GM12874 (cell line): ENCODE data around the gene TSPAN32.

Experiments
- CTCF ChIP-seq: IDR thresholded peaks from 2 replicates; pipeline ENCODE4 v1.5.1; 2011; ENCODE audit warnings: low read depth, mild to moderate bottlenecking, control low read depth, low read length, moderate library complexity; ENCODE audit not compliant: insufficient read depth

The TSPAN32 gene

GRCh38 chr11:2325719-2326118, 23.9 kb downstream of the TSPAN32 start:
- TF ChIP-seq CTCF: no peak

- TF ChIP-seq CTCF: no peak
Observed at GRCh38 chr11:2327032-2327431, 25.2 kb downstream of the TSPAN32 start.

- TF ChIP-seq CTCF: no peak
Observed at GRCh38 chr11:2328021-2328420, 26.2 kb downstream of the TSPAN32 start.

GRCh38 chr11:2328656-2329354, 27.0 kb downstream of the TSPAN32 start:
- no peak for TF ChIP-seq CTCF

- TF ChIP-seq CTCF: no peak
Observed at GRCh38 chr11:2329551-2329950, 27.7 kb downstream of the TSPAN32 start.

- TF ChIP-seq CTCF: no peak
Observed at GRCh38 chr11:2330696-2331095, 28.9 kb downstream of the TSPAN32 start.

GRCh38 chr11:2331404-2331803, 29.6 kb downstream of the TSPAN32 start:
- no peak for TF ChIP-seq CTCF
